CD14-positive monocyte (primary cell): ENCODE measurements around the gene RBFOX1. TPM values are rescaled to one million over a fixed set of nuclear protein-coding genes. Genes with fewer than 3 reads are reported as not detected.

Experiments used
- DNase-seq, 3 donors: peaks; one replicate each; pipeline ENCODE4 v3.0.0-alpha.2; 2011 to 2022
- H2AFZ ChIP-seq: 2 replicates; pipeline ENCODE4 v1.6.0; 2012; ENCODE audit warnings: mild to moderate bottlenecking, low read depth, low read length, inconsistent platforms; ENCODE audit not compliant: insufficient read depth, poor library complexity, severe bottlenecking
- H3K27ac ChIP-seq, 2 donors: 1 replicate in 1 of 2; 2 replicates in 1 of 2; pipeline ENCODE4 v1.5.1; 2012 to 2013; ENCODE audit warnings: low read length in 2 of 2, control low read depth in 1 of 2, inconsistent platforms in 1 of 2, low read depth in 1 of 2, mild to moderate bottlenecking in 1 of 2
- H3K27me3 ChIP-seq, 2 donors: one replicate each; pipeline versions ENCODE4 v1.6.0 to v1.6.1; 2011 to 2013; ENCODE audit warnings: low read length in 2 of 2; ENCODE audit not compliant: control insufficient read depth in 2 of 2, insufficient read depth in 2 of 2
- H3K36me3 ChIP-seq, 2 donors: replicated peaks in 1 of 2; 1 replicate in 1 of 2; 2 replicates in 1 of 2; pipeline versions ENCODE4 v1.5.1 to v1.6.1; 2012 to 2013; ENCODE audit warnings: low read length in 2 of 2, control low read depth in 1 of 2, inconsistent platforms in 1 of 2, mild to moderate bottlenecking in 1 of 2; ENCODE audit not compliant: insufficient read depth in 2 of 2, control insufficient read depth in 1 of 2
- H3K4me1 ChIP-seq, 2 donors: 1 replicate in 1 of 2; 2 replicates in 1 of 2; pipeline versions ENCODE4 v1.5.1 to v1.6.1; 2012 to 2013; ENCODE audit warnings: low read length in 2 of 2, control low read depth in 1 of 2, inconsistent platforms in 1 of 2, mild to moderate bottlenecking in 1 of 2, moderate library complexity in 1 of 2; ENCODE audit not compliant: insufficient read depth in 2 of 2, control insufficient read depth in 1 of 2
- H3K4me2 ChIP-seq: replicated peaks from 2 replicates; pipeline ENCODE3; 2012; ENCODE audit warnings: low read length, moderate library complexity, mild to moderate bottlenecking; ENCODE audit not compliant: poor library complexity, severe bottlenecking; ENCODE audit errors: extremely low read depth
- H3K4me3 ChIP-seq, 3 experiments: fragments of 200-600 bp in 1 of 3; sonication (generic) in 1 of 3; replicated peaks in 1 of 3; 1 replicate in 2 of 3; 2 replicates in 1 of 3; pipeline ENCODE4 v1.5.1; 2011 to 2013; ENCODE audit warnings: low read length in 3 of 3, mild to moderate bottlenecking in 3 of 3, control low read depth in 2 of 3, low read depth in 2 of 3, inconsistent platforms in 1 of 3, moderate library complexity in 1 of 3
- H3K79me2 ChIP-seq: 2 replicates; pipeline ENCODE4 v1.6.0; 2012; ENCODE audit warnings: mild to moderate bottlenecking, control low read depth, inconsistent platforms, low read length, moderate library complexity; ENCODE audit not compliant: insufficient read depth
- H3K9ac ChIP-seq: 2 replicates; pipeline ENCODE4 v1.6.0; 2017; ENCODE audit warnings: low read length, mild to moderate bottlenecking; ENCODE audit not compliant: insufficient read depth, poor library complexity, severe bottlenecking
- H3K9me3 ChIP-seq, 2 donors: replicated peaks in 1 of 2; 1 replicate in 1 of 2; 2 replicates in 1 of 2; pipeline versions ENCODE4 v1.5.1 to v1.6.1; 2012 to 2013; ENCODE audit warnings: low read length in 2 of 2, control low read depth in 1 of 2; ENCODE audit not compliant: control insufficient read depth in 1 of 2, insufficient read depth in 1 of 2
- H4K20me1 ChIP-seq: 2 replicates; pipeline ENCODE4 v1.6.0; 2012; ENCODE audit warnings: mild to moderate bottlenecking, low read length, control low read depth, moderate library complexity; ENCODE audit not compliant: insufficient read depth
- H3K27ac Mint-ChIP-seq, 7 donors: one replicate each; pipeline ENCODE4 v1.8.0; 2020; ENCODE audit warnings: mild to moderate bottlenecking in 7 of 7, mixed read lengths in 7 of 7, moderate library complexity in 6 of 7, inconsistent platforms in 2 of 7
- H3K27me3 Mint-ChIP-seq, 3 donors: one replicate each; pipeline ENCODE4 v1.8.0; 2021 to 2022; ENCODE audit warnings: low read depth in 3 of 3, mild to moderate bottlenecking in 3 of 3, mixed read lengths in 3 of 3, moderate library complexity in 3 of 3, inconsistent platforms in 1 of 3
- H3K36me3 Mint-ChIP-seq, 2 donors: one replicate each; pipeline ENCODE4 v1.8.0; 2020; ENCODE audit warnings: mixed read lengths in 2 of 2, inconsistent platforms in 1 of 2, mild to moderate bottlenecking in 1 of 2
- H3K4me1 Mint-ChIP-seq: one replicate; pipeline ENCODE4 v1.8.0; 2020; ENCODE audit warnings: mild to moderate bottlenecking, mixed read lengths
- H3K4me3 Mint-ChIP-seq, 2 donors: one replicate each; pipeline ENCODE4 v1.8.0; 2020; ENCODE audit warnings: mild to moderate bottlenecking in 2 of 2, mixed read lengths in 2 of 2, moderate library complexity in 1 of 2
- H3K9me3 Mint-ChIP-seq, 7 donors: one replicate each; pipeline ENCODE4 v1.8.0; 2020 to 2022; ENCODE audit warnings: mixed read lengths in 7 of 7, mild to moderate bottlenecking in 6 of 7, moderate library complexity in 6 of 7, inconsistent platforms in 2 of 7
- CTCF ChIP-seq: fragments of 200-600 bp; IDR thresholded peaks from one replicate; pipeline ENCODE4 v1.8.0; 2022; ENCODE audit warnings: antibody characterized with exemption, mild to moderate bottlenecking
- WGBS: methylation state at CpG from one replicate; pipeline ENCODE4 v1.1.5; 2013; ENCODE audit warnings: missing lambda C conversion rate; ENCODE audit not compliant: insufficient coverage; 5-methylcytosine and 5-hydroxymethylcytosine counted together
- intact Hi-C, 2 donors: fragments of 100-400 bp; cut with micrococcal nuclease; formaldehyde crosslinking; loops; one replicate each; pipeline versions ENCODE4 v1.15.0 to v1.15.1; 2023
- polyA plus RNA-seq, 3 donors: library from polyadenylated mRNA; depleted of rRNA in 1 of 3; unstranded in 2 of 3; stranded (reverse) in 1 of 3; fragments of 300-500 nt in 2 of 3; fragments of >200 nt in 1 of 3; fragmentation: Illumina TruSeq in 2 of 3; gene quantifications; 1 replicate in 2 of 3; 2 replicates in 1 of 3; pipeline ENCODE4 v1.2.3, GENCODE V29; 2012 to 2021

Gene RBFOX1
- polyA plus RNA-seq, 3 donors, result not detected

- Mint-ChIP-seq H3K27me3 (peaks cover 0 to 2% (median 0%) of the 10 kb centered on the region in 3 donors), H3K9me3 (peaks cover 0 to 9% (median 2%) of the 10 kb centered on the region in 7 donors), H3K27ac (no peak overlapping the region), H3K4me3 (no peak overlapping the region), H3K36me3 (no peaks in the 10 kb centered on the region), H3K4me1 (no peaks in the 10 kb centered on the region)
- WGBS, result 67% methylated on average over 2 of the region's 7 CpGs
- TF ChIP-seq CTCF, result no peak
- no peak overlapping the region for H3K27ac ChIP-seq
- no peak overlapping the region for H3K9ac ChIP-seq
- intact Hi-C loops, result no loop called here
- no peaks in the 10 kb centered on the region for H3K36me3 ChIP-seq
- no peaks in the 10 kb centered on the region for H3K27me3 ChIP-seq
- H4K20me1 ChIP-seq, result no peaks in the 10 kb centered on the region
- peaks cover 0 to 9% of the 10 kb centered on the region in 2 donors for H3K9me3 ChIP-seq
- no peak for DNase-seq
- no peak overlapping the region for H3K4me3 ChIP-seq
- H3K4me1 ChIP-seq, result no peaks in the 10 kb centered on the region
- no peak overlapping the region for H2AFZ ChIP-seq
- H3K79me2 ChIP-seq, result no peaks in the 10 kb centered on the region
- H3K4me2 ChIP-seq, result no peak overlapping the region
Measured at GRCh38 chr16:7511549-7512260, 179.1 kb downstream of the RBFOX1 start.

GRCh38 chr16:7512503-7512902 is 179.9 kb downstream of the RBFOX1 start:
- Histone ChIP-seq H3K9me3 (peaks cover 0 to 9% of the 10 kb centered on the region in 2 donors), H3K9ac (no peak overlapping the region), H3K27me3 (no peaks in the 10 kb centered on the region), H3K4me1 (no peaks in the 10 kb centered on the region), H2AFZ (no peak overlapping the region), H4K20me1 (no peaks in the 10 kb centered on the region), H3K36me3 (no peaks in the 10 kb centered on the region), H3K4me2 (no peak overlapping the region), H3K4me3 (no peak overlapping the region), H3K79me2 (no peaks in the 10 kb centered on the region), H3K27ac (no peak overlapping the region)
- DNase-seq, result no peak
- Mint-ChIP-seq H3K9me3 (peaks cover 0 to 9% (median 2%) of the 10 kb centered on the region in 7 donors), H3K36me3 (no peaks in the 10 kb centered on the region), H3K27ac (no peak overlapping the region), H3K4me3 (no peak overlapping the region), H3K4me1 (no peaks in the 10 kb centered on the region), H3K27me3 (peaks cover 0 to 2% (median 0%) of the 10 kb centered on the region in 3 donors)
- WGBS, result no CpG with 5 or more reads among the region's 3 CpGs
- intact Hi-C loops, result no loop called here
- TF ChIP-seq CTCF, result no peak
